ENCODE measurements around the gene ABCC11. TPM values are rescaled to one million over a fixed set of nuclear protein-coding genes. Genes with fewer than 3 reads are reported as not detected.

Gene ABCC11
- total and polyA plus RNA-seq, 2 experiments from 2014 or later = 0.10 TPM; not detected in 1

DNA sequence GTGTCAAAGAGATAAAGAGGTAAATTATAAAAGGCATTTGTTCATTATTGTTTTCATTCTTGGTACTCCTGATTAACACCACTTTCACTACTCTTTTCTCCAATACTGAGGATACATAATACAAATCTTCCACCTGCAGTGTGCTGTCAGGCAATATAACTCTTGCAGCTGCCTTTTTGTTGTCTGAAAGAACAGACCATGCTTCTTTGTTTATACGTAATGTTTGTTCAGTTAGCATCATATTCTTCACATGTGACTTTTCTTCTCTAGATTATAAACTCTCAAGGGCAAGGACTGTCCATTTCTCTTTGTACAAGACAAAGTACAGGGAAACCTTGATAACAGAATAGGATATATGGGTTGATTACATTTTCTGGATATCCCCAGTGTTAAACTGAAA, 14.2 kb upstream of the ABCC11 start (continued):
- TF ChIP-seq JUNB (IDR thresholded peaks at IDR 0.05; ENCODE audit: unreplicated experiment) (no peak), STAT1 (IDR thresholded peaks at IDR 0.05; ENCODE audit: unreplicated experiment) (no peak)

DNA sequence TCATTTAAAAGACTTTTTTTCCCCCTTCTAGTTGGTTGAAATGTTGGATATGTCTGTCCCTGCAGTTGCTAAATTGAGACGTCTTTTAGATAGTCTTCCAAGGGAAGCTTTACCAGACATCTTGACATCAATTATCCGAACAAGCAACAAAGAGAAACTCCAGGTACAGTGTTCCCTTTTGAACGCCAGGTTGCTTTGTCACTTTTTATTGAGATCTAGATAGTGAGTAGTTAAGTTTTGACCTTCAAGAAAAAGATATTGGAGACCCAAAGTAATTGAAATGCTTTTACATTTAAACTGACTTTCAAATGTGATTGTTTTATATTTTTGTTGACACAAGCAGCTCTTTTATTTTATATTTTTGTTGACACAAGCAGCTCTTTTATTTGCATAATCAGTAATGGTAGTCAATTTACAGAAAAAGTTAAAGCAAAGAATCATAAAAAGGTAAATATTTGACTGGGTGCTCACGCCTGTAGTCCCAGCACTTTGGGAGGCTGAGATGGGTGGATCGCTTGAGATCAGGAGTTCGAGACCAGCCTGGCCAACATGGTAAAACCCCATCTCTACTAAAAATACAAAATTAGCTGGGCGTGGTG, 9.3 kb upstream of the ABCC11 start:
- H3K27me3 Mint-ChIP-seq (ENCODE audit: insufficient read depth, low read depth, poor library complexity) = peaks cover 1% of the 10 kb centered on the region
- Histone ChIP-seq H3K9me2 (ENCODE audit: insufficient read depth) (no peaks in the 10 kb centered on the region), H3K79me2 (replicated peaks; ENCODE audit: insufficient read depth) (0 out of 2 replicates have a peak, but pooled peaks cover 8% of the 10 kb centered on the region), H3K36me3 (ENCODE audit: insufficient read depth) (peaks cover 12% of the 10 kb centered on the region; the same call in 1 of the 2 replicates), H3K4me3 (no peak overlapping the region), H3K27ac (ENCODE audit: low read depth) (no peak overlapping the region), H3K4me1 (ENCODE audit: insufficient read depth) (no peaks in the 10 kb centered on the region), H3K27me3 (ENCODE audit: insufficient read depth) (no peaks in the 10 kb centered on the region), H3K4me2 (no peak overlapping the region), H3F3A (replicated peaks; ENCODE audit: low read depth) (no peaks in the 10 kb centered on the region), H4K20me1 (replicated peaks; ENCODE audit: insufficient read depth) (no peaks in the 10 kb centered on the region; the same call in 1 of the 2 replicates), H2AFZ (no peak overlapping the region)
- no peaks in the 10 kb centered on the region for H3K9me3 Mint-ChIP-seq
- H3K36me3 Mint-ChIP-seq (ENCODE audit: low read depth) = peaks cover 12% of the 10 kb centered on the region; the same call in 2 of the 3 replicates
- DNase-seq (ENCODE audit: low spot score) (no peak), ATAC-seq (no peak)
- H3K27ac Mint-ChIP-seq = no peak overlapping the region
- no peak overlapping the region for H3K4me3 Mint-ChIP-seq
- TF ChIP-seq EZH2 (IDR thresholded peaks at IDR 0.05; ENCODE audit: low read depth, unreplicated experiment) = no peak
- no peak for TF ChIP-seq POLR2AphosphoS5 (IDR thresholded peaks at IDR 0.05; ENCODE audit: low read depth)
- TF ChIP-seq, protein P1, sequence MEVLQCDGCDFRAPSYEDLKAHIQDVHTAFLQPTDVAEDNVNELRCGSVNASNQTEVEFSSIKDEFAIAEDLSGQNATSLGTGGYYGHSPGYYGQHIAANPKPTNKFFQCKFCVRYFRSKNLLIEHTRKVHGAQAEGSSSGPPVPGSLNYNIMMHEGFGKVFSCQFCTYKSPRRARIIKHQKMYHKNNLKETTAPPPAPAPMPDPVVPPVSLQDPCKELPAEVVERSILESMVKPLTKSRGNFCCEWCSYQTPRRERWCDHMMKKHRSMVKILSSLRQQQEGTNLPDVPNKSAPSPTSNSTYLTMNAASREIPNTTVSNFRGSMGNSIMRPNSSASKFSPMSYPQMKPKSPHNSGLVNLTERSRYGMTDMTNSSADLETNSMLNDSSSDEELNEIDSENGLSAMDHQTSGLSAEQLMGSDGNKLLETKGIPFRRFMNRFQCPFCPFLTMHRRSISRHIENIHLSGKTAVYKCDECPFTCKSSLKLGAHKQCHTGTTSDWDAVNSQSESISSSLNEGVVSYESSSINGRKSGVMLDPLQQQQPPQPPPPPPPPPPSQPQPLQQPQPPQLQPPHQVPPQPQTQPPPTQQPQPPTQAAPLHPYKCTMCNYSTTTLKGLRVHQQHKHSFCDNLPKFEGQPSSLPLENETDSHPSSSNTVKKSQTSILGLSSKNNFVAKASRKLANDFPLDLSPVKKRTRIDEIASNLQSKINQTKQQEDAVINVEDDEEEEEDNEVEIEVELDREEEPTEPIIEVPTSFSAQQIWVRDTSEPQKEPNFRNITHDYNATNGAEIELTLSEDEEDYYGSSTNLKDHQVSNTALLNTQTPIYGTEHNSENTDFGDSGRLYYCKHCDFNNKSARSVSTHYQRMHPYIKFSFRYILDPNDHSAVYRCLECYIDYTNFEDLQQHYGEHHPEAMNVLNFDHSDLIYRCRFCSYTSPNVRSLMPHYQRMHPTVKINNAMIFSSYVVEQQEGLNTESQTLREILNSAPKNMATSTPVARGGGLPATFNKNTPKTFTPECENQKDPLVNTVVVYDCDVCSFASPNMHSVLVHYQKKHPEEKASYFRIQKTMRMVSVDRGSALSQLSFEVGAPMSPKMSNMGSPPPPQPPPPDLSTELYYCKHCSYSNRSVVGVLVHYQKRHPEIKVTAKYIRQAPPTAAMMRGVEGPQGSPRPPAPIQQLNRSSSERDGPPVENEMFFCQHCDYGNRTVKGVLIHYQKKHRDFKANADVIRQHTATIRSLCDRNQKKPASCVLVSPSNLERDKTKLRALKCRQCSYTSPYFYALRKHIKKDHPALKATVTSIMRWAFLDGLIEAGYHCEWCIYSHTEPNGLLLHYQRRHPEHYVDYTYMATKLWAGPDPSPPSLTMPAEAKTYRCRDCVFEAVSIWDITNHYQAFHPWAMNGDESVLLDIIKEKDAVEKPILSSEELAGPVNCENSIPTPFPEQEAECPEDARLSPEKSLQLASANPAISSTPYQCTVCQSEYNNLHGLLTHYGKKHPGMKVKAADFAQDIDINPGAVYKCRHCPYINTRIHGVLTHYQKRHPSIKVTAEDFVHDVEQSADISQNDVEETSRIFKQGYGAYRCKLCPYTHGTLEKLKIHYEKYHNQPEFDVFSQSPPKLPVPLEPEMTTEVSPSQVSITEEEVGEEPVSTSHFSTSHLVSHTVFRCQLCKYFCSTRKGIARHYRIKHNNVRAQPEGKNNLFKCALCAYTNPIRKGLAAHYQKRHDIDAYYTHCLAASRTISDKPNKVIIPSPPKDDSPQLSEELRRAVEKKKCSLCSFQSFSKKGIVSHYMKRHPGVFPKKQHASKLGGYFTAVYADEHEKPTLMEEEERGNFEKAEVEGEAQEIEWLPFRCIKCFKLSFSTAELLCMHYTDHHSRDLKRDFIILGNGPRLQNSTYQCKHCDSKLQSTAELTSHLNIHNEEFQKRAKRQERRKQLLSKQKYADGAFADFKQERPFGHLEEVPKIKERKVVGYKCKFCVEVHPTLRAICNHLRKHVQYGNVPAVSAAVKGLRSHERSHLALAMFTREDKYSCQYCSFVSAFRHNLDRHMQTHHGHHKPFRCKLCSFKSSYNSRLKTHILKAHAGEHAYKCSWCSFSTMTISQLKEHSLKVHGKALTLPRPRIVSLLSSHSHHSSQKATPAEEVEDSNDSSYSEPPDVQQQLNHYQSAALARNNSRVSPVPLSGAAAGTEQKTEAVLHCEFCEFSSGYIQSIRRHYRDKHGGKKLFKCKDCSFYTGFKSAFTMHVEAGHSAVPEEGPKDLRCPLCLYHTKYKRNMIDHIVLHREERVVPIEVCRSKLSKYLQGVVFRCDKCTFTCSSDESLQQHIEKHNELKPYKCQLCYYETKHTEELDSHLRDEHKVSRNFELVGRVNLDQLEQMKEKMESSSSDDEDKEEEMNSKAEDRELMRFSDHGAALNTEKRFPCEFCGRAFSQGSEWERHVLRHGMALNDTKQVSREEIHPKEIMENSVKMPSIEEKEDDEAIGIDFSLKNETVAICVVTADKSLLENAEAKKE (CRISPR knock-in tag; IDR thresholded peaks at IDR 0.05) = no peak
- no peak for TF ChIP-seq NANOG (IDR thresholded peaks at IDR 0.05; ENCODE audit: borderline replicate concordance)
- TF ChIP-seq EZH2phosphoT487 (IDR thresholded peaks at IDR 0.05; ENCODE audit: unreplicated experiment) = no peak
- TF ChIP-seq CREB1 (CRISPR knock-in tag; IDR thresholded peaks at IDR 0.05; ENCODE audit: low read depth) = no peak
- TF ChIP-seq, protein P2, sequence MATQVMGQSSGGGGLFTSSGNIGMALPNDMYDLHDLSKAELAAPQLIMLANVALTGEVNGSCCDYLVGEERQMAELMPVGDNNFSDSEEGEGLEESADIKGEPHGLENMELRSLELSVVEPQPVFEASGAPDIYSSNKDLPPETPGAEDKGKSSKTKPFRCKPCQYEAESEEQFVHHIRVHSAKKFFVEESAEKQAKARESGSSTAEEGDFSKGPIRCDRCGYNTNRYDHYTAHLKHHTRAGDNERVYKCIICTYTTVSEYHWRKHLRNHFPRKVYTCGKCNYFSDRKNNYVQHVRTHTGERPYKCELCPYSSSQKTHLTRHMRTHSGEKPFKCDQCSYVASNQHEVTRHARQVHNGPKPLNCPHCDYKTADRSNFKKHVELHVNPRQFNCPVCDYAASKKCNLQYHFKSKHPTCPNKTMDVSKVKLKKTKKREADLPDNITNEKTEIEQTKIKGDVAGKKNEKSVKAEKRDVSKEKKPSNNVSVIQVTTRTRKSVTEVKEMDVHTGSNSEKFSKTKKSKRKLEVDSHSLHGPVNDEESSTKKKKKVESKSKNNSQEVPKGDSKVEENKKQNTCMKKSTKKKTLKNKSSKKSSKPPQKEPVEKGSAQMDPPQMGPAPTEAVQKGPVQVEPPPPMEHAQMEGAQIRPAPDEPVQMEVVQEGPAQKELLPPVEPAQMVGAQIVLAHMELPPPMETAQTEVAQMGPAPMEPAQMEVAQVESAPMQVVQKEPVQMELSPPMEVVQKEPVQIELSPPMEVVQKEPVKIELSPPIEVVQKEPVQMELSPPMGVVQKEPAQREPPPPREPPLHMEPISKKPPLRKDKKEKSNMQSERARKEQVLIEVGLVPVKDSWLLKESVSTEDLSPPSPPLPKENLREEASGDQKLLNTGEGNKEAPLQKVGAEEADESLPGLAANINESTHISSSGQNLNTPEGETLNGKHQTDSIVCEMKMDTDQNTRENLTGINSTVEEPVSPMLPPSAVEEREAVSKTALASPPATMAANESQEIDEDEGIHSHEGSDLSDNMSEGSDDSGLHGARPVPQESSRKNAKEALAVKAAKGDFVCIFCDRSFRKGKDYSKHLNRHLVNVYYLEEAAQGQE (IDR thresholded peaks at IDR 0.05; ENCODE audit: unreplicated experiment) = no peak
- H3K4me1 Mint-ChIP-seq = no peaks in the 10 kb centered on the region
